Lower leg skin (tissue), 3 donors: ENCODE results near the gene CHST9.

Source experiments
- CTCF ChIP-seq, 3 donors: fragments of 450-650 bp; IDR thresholded peaks; one replicate each; pipeline ENCODE4 v1.5.1; 2016; ENCODE audit warnings: antibody characterized with exemption in 3 of 3, mild to moderate bottlenecking in 3 of 3, moderate library complexity in 2 of 3
- POLR2A ChIP-seq, 2 donors: fragments of 450-650 bp; IDR thresholded peaks; one replicate each; pipeline ENCODE4 v1.6.1; 2016 to 2017; ENCODE audit warnings: antibody characterized with exemption in 2 of 2, mild to moderate bottlenecking in 1 of 2, moderate library complexity in 1 of 2

- no peak for TF ChIP-seq CTCF (IDR thresholded peaks at IDR 0.05)
- TF ChIP-seq POLR2A (IDR thresholded peaks at IDR 0.05), result no peak
Observed at GRCh38 chr18:27054926-27055325, 130.2 kb downstream of the CHST9 start.
